Suprapubic skin (tissue), 4 donors: ENCODE results near the gene PSTPIP2. TPM values are rescaled to one million over a fixed set of nuclear protein-coding genes. Genes with fewer than 3 reads are reported as not detected.

Experiments
- DNase-seq, 2 donors: peaks; one replicate each; pipeline ENCODE4 v3.0.0-alpha.2; 2019; ENCODE audit warnings: low spot score in 2 of 2
- H3K27ac ChIP-seq: fragments of 200-600 bp; sonication (generic); one replicate; pipeline ENCODE4 v1.5.1; 2019
- H3K27me3 ChIP-seq: fragments of 200-600 bp; sonication (generic); one replicate; pipeline ENCODE4 v1.5.1; 2019
- H3K36me3 ChIP-seq: fragments of 200-600 bp; sonication (generic); one replicate; pipeline ENCODE4 v1.5.1; 2019
- H3K4me1 ChIP-seq: fragments of 200-600 bp; sonication (generic); one replicate; pipeline ENCODE4 v1.5.1; 2019
- H3K4me3 ChIP-seq: fragments of 200-600 bp; sonication (generic); one replicate; pipeline ENCODE4 v1.5.1; 2019; ENCODE audit warnings: mild to moderate bottlenecking
- H3K9me3 ChIP-seq: fragments of 200-600 bp; sonication (generic); one replicate; pipeline ENCODE4 v1.5.1; 2019
- EP300 ChIP-seq: sonication (generic); formaldehyde crosslinking; IDR thresholded peaks from one replicate; pipeline ENCODE4 v1.6.1; 2017; ENCODE audit warnings: antibody characterized with exemption
- POLR2A ChIP-seq, 2 donors: fragments of 450-650 bp; IDR thresholded peaks; one replicate each; pipeline ENCODE4 v1.6.1; 2017; ENCODE audit warnings: antibody characterized with exemption in 2 of 2, mild to moderate bottlenecking in 2 of 2, moderate library complexity in 2 of 2
- POLR2AphosphoS5 ChIP-seq, 3 donors: sonication (generic); formaldehyde crosslinking; IDR thresholded peaks; one replicate each; pipeline ENCODE4 v1.6.1; 2017; ENCODE audit warnings: antibody characterized with exemption in 3 of 3
- WGBS: methylation state at CpG from one replicate; pipeline ENCODE4 v1.1.5; 2018; 5-methylcytosine and 5-hydroxymethylcytosine counted together
- total RNA-seq, 4 donors: library from RNA; depleted of rRNA; stranded (reverse); fragments of >200 nt; gene quantifications; one replicate each; pipeline ENCODE4 v1.1.0, GENCODE V29; 2016
- TF ChIP-seq, protein P1 (sequence below), 2 donors: fragments of 200-600 bp in 1 of 2; fragments of 450-650 bp in 1 of 2; sonication (generic) in 1 of 2; IDR thresholded peaks; one replicate each; pipeline ENCODE4 v1.5.1; 2016 to 2019; ENCODE audit warnings: antibody characterized with exemption in 2 of 2, mild to moderate bottlenecking in 1 of 2, moderate library complexity in 1 of 2

PSTPIP2 gene
- total RNA-seq, 4 donors from 2014 or later = 7.5 to 33.6 (median 16.0) TPM

GRCh38 chr18:46040747-46041104, 31.3 kb downstream of the PSTPIP2 start:
- no peaks in the 10 kb centered on the region for H3K9me3 ChIP-seq
- TF ChIP-seq EP300 (no peak), POLR2AphosphoS5 (IDR thresholded peaks at IDR 0.05) (no peak), POLR2A (IDR thresholded peaks at IDR 0.05) (no peak)
- TF ChIP-seq, protein P1, sequence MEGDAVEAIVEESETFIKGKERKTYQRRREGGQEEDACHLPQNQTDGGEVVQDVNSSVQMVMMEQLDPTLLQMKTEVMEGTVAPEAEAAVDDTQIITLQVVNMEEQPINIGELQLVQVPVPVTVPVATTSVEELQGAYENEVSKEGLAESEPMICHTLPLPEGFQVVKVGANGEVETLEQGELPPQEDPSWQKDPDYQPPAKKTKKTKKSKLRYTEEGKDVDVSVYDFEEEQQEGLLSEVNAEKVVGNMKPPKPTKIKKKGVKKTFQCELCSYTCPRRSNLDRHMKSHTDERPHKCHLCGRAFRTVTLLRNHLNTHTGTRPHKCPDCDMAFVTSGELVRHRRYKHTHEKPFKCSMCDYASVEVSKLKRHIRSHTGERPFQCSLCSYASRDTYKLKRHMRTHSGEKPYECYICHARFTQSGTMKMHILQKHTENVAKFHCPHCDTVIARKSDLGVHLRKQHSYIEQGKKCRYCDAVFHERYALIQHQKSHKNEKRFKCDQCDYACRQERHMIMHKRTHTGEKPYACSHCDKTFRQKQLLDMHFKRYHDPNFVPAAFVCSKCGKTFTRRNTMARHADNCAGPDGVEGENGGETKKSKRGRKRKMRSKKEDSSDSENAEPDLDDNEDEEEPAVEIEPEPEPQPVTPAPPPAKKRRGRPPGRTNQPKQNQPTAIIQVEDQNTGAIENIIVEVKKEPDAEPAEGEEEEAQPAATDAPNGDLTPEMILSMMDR (IDR thresholded peaks at IDR 0.05) = no peak
- no peak overlapping the region for H3K27ac ChIP-seq
- H3K36me3 ChIP-seq = peaks cover 2% of the 10 kb centered on the region
- no peaks in the 10 kb centered on the region for H3K27me3 ChIP-seq
- DNase-seq = no peak
- H3K4me3 ChIP-seq = no peak overlapping the region
- peaks cover 5% of the 10 kb centered on the region for H3K4me1 ChIP-seq
- 80% methylated on average over 5 of the region's 5 CpGs for whole genome bisulfite sequencing

- Histone ChIP-seq H3K27me3 (no peaks in the 10 kb centered on the region), H3K4me1 (peaks cover 5% of the 10 kb centered on the region), H3K27ac (no peak overlapping the region), H3K36me3 (peaks cover 2% of the 10 kb centered on the region), H3K9me3 (no peaks in the 10 kb centered on the region), H3K4me3 (no peak overlapping the region)
- WGBS = 89% methylated on average over 5 of the region's 5 CpGs
- DNase-seq = no peak
- TF ChIP-seq, protein P1 (IDR thresholded peaks at IDR 0.05) = no peak
- no peak for TF ChIP-seq EP300
- TF ChIP-seq POLR2A (IDR thresholded peaks at IDR 0.05) = no peak
- TF ChIP-seq POLR2AphosphoS5 (IDR thresholded peaks at IDR 0.05) = no peak
Observed at GRCh38 chr18:46040033-46040746, 31.9 kb downstream of the PSTPIP2 start.

DNA sequence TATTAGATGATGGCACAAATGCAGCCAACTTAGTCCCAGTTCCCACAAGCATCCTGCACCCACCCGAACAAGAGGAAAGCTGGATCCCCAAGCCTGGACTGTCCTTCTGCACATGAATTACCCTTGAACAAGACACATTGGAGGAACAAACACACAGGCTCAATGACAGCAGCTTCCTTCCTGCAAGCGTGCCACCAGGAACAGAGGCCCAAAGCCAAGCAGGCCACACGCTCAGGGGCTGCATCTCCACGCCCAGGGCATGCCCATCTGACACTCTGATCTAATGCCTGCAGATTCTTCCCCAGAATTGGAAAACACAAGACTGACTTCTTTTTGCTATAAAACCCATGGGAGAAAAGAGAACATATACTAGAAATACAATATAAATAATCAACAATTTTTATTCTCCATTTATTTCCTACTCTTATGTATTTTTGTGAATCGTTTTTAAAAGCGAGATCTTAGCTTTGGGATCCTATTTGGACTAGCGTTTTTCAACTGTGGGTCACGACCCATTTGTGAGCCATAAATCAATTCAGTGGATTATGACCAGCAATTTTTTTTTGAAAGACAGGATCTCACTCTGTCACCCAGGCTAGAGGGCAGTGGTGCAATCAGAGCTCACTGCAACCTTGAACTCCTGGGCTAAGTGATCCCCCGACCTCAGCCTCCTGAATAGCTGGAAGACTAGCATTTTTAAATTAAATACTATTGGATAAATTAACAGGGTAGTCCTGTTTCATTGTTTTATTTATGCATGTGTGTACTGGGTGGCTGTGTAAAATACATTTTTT, 34.4 kb downstream of the PSTPIP2 start:
- Histone ChIP-seq H3K4me3 (no peak overlapping the region), H3K9me3 (no peaks in the 10 kb centered on the region), H3K27ac (no peak overlapping the region), H3K4me1 (peaks cover 8% of the 10 kb centered on the region), H3K36me3 (peaks cover 2% of the 10 kb centered on the region), H3K27me3 (no peaks in the 10 kb centered on the region)
- no peak for DNase-seq
- 69% methylated on average over 9 of the region's 9 CpGs for WGBS
- TF ChIP-seq, protein P1 (IDR thresholded peaks at IDR 0.05) = no peak
- TF ChIP-seq EP300 (no peak), POLR2AphosphoS5 (IDR thresholded peaks at IDR 0.05) (no peak), POLR2A (IDR thresholded peaks at IDR 0.05) (no peak)

DNA sequence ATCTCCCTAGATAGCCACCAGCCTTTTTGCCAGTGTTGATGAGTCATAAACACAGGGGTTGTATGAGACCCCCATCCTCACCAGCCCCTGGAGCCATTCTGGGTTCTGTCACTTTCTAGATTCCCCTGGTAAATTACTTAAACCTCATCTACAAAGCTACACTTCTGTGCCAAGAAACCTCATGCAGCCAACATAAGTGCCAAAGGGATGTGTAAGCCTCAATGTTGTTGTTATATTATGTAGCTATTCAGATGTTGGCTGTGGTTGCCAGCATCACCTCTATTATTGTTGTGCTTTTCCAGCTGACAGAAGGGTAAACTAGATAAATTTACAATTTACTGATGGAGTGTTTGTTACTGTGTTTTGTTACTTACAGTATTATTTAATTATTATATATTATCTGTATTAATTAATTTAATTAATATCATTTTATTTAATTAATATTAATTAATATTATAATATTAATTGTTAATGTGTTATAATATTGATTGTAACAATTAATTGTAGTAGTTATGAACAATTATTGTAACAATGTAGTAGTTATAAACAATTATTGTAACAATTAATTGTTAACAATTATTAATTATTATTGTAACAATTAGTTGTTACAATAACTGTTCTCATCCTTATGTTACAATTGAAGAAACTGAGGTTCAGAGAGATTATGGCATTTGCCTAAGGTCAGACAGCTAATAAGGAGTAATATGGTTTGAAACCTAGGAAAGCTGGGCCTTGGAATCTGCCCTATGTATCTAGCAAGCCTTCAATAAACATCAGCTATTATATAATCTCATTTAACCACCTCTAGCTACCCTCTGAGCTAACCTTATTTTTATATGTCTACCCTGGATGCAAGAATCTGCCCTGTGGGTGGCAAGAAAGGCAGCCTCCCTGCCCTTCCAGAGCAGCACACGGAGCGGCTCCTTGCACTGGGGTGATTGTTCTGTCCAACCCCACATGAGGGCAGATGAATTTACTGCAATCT, 36.1 kb downstream of the PSTPIP2 start:
- WGBS = 95% methylated on average over 2 of the region's 2 CpGs
- H3K4me1 ChIP-seq = peaks cover 5% of the 10 kb centered on the region
- TF ChIP-seq POLR2A (IDR thresholded peaks at IDR 0.05) = no peak
- TF ChIP-seq, protein P1 (IDR thresholded peaks at IDR 0.05) = no peak
- TF ChIP-seq EP300 = no peak
- TF ChIP-seq POLR2AphosphoS5 (IDR thresholded peaks at IDR 0.05) = no peak

More for the DNA sequence above, 36.1 kb downstream of the PSTPIP2 start:
- no peak for DNase-seq
- peaks cover 2% of the 10 kb centered on the region for H3K36me3 ChIP-seq
- no peaks in the 10 kb centered on the region for H3K9me3 ChIP-seq
- H3K27ac ChIP-seq = no peak overlapping the region
- no peaks in the 10 kb centered on the region for H3K27me3 ChIP-seq
- H3K4me3 ChIP-seq = no peak overlapping the region
